Sigmoid colon (tissue), 7 donors: ENCODE measurements around the gene ARHGAP28. TPM values are rescaled to one million over a fixed set of nuclear protein-coding genes. Genes with fewer than 3 reads are reported as not detected.

Experiments used
- DNase-seq: peaks from one replicate; pipeline ENCODE4 v3.0.0-alpha.2; 2019
- H3K27ac ChIP-seq, 4 donors: fragments of 200-600 bp; sonication (generic); one replicate each; pipeline ENCODE4 v1.5.1; 2016 to 2019; ENCODE audit warnings: mild to moderate bottlenecking in 1 of 4
- H3K27me3 ChIP-seq, 3 donors: fragments of 200-600 bp; sonication (generic); one replicate each; pipeline ENCODE4 v1.5.1; 2019; ENCODE audit warnings: mild to moderate bottlenecking in 1 of 3
- H3K36me3 ChIP-seq, 4 donors: fragments of 200-600 bp; sonication (generic); one replicate each; pipeline ENCODE4 v1.5.1; 2016 to 2019
- H3K4me1 ChIP-seq, 4 donors: fragments of 200-600 bp; sonication (generic); one replicate each; pipeline ENCODE4 v1.5.1; 2017 to 2019
- H3K4me3 ChIP-seq, 4 donors: fragments of 200-600 bp; sonication (generic); one replicate each; pipeline ENCODE4 v1.5.1; 2017 to 2019; ENCODE audit warnings: mild to moderate bottlenecking in 2 of 4, moderate library complexity in 1 of 4
- H3K9me3 ChIP-seq, 4 donors: fragments of 200-600 bp in 3 of 4; sonication (generic) in 3 of 4; one replicate each; pipeline versions ENCODE4 v1.5.1 to v1.6.1; 2013 to 2019
- EP300 ChIP-seq, 4 donors: sonication (generic); formaldehyde crosslinking; IDR thresholded peaks; one replicate each; pipeline ENCODE4 v1.6.1; 2017; ENCODE audit warnings: antibody characterized with exemption in 4 of 4
- POLR2A ChIP-seq, 2 donors: fragments of 450-650 bp; IDR thresholded peaks; one replicate each; pipeline ENCODE4 v1.6.1; 2016; ENCODE audit warnings: antibody characterized with exemption in 2 of 2, mild to moderate bottlenecking in 2 of 2, moderate library complexity in 2 of 2
- POLR2AphosphoS5 ChIP-seq, 4 donors: sonication (generic); formaldehyde crosslinking; IDR thresholded peaks; one replicate each; pipeline ENCODE4 v1.6.1; 2017; ENCODE audit warnings: antibody characterized with exemption in 4 of 4
- WGBS, 2 donors: extraction: QIAGEN DNeasy Blood & Tissue Kit; methylation state at CpG; one replicate each; pipeline ENCODE4 v1.1.7; 2013; 5-methylcytosine and 5-hydroxymethylcytosine counted together
- intact Hi-C: fragments of 100-400 bp; cut with DNase I; formaldehyde crosslinking; loops from one replicate; pipeline ENCODE4 v1.15.1; 2023
- polyA plus RNA-seq, 3 donors: library from polyadenylated mRNA; stranded (reverse); fragments of 200-250 nt; gene quantifications; one replicate each; pipeline ENCODE4 v1.2.3, GENCODE V29; 2013
- total RNA-seq, 4 donors: library from RNA; depleted of rRNA; stranded (reverse); fragments of >200 nt; gene quantifications; one replicate each; pipeline ENCODE4 v1.1.0, GENCODE V29; 2016
- TF ChIP-seq, protein P1 (sequence below), 4 experiments: fragments of 450-650 bp in 3 of 4; fragments of 200-600 bp in 1 of 4; IDR thresholded peaks; one replicate each; pipeline ENCODE4 v1.5.1; 2016 to 2019; ENCODE audit warnings: antibody characterized with exemption in 4 of 4, mild to moderate bottlenecking in 3 of 4, moderate library complexity in 2 of 4
- donor health status: healthy with polysubstance abuse.
- donor health status: Bipolar disorder and iron deficiency.
- donor health status: healthy.

Gene ARHGAP28
- total and polyA plus RNA-seq, 7 donors = 0.23 to 13.2 (median 4.3) TPM

DNA sequence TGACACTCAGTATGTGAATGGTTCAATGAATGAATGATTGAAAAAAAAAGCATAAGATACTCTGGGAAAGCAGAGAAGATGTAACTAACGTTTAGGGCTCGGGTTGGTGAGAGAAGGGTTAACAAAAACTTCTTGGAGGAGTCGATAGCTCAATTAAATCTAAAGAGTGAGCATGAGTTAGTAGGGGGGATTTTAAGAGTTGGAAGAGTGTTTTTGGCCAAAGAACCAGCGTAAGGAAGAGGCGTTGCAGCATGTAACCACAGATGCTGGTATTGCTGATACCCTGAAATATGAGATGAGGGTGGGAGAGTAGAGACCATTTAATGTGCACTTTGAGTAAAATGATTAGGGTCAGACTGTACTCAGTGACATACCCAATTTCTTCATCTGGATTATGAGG, 14.5 kb downstream of the ARHGAP28 start:
- 76 to 78% methylated on average over 5 of the region's 5 CpGs for WGBS, 2 donors
- Histone ChIP-seq H3K4me3 (no peak overlapping the region), H3K27me3 (no peaks in the 10 kb centered on the region), H3K27ac (no peak overlapping the region), H3K4me1 (peaks cover 0 to 17% (median 12%) of the 10 kb centered on the region in 4 donors), H3K9me3 (no peaks in the 10 kb centered on the region), H3K36me3 (no peaks in the 10 kb centered on the region)
- intact Hi-C loops = no loop called here
- TF ChIP-seq, protein P1, sequence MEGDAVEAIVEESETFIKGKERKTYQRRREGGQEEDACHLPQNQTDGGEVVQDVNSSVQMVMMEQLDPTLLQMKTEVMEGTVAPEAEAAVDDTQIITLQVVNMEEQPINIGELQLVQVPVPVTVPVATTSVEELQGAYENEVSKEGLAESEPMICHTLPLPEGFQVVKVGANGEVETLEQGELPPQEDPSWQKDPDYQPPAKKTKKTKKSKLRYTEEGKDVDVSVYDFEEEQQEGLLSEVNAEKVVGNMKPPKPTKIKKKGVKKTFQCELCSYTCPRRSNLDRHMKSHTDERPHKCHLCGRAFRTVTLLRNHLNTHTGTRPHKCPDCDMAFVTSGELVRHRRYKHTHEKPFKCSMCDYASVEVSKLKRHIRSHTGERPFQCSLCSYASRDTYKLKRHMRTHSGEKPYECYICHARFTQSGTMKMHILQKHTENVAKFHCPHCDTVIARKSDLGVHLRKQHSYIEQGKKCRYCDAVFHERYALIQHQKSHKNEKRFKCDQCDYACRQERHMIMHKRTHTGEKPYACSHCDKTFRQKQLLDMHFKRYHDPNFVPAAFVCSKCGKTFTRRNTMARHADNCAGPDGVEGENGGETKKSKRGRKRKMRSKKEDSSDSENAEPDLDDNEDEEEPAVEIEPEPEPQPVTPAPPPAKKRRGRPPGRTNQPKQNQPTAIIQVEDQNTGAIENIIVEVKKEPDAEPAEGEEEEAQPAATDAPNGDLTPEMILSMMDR (IDR thresholded peaks at IDR 0.05) = no peak
- TF ChIP-seq EP300 (IDR thresholded peaks at IDR 0.05) (no peak), POLR2AphosphoS5 (IDR thresholded peaks at IDR 0.05) (no peak), POLR2A (IDR thresholded peaks at IDR 0.05) (no peak)
- no peak for DNase-seq

- TF ChIP-seq POLR2A (IDR thresholded peaks at IDR 0.05) = no peak
- TF ChIP-seq, protein P1 (IDR thresholded peaks at IDR 0.05) = no peak
- no peak for TF ChIP-seq EP300 (IDR thresholded peaks at IDR 0.05)
- no peak for TF ChIP-seq POLR2AphosphoS5 (IDR thresholded peaks at IDR 0.05)
- Histone ChIP-seq H3K27ac (no peak overlapping the region), H3K4me1 (peaks cover 0 to 17% (median 12%) of the 10 kb centered on the region in 4 donors), H3K27me3 (no peaks in the 10 kb centered on the region), H3K9me3 (no peaks in the 10 kb centered on the region), H3K4me3 (no peak overlapping the region), H3K36me3 (no peaks in the 10 kb centered on the region)
- DNase-seq = no peak
- WGBS, 2 donors = 84 to 88% methylated on average over 1 of the region's 1 CpG
- intact Hi-C loops = no loop called here
These were observed 15.4 kb downstream of the ARHGAP28 start for GRCh38 chr18:6744816-6745455.

GRCh38 chr18:6745504-6746031, 16.1 kb downstream of the ARHGAP28 start:
- Histone ChIP-seq H3K4me1 (peaks cover 0 to 17% (median 11%) of the 10 kb centered on the region in 4 donors), H3K27me3 (no peaks in the 10 kb centered on the region), H3K4me3 (no peak overlapping the region), H3K9me3 (peaks cover 0 to 2% (median 0%) of the 10 kb centered on the region in 4 donors), H3K27ac (no peak overlapping the region), H3K36me3 (no peaks in the 10 kb centered on the region)
- WGBS, 2 donors = 72 to 80% methylated on average over 5 of the region's 5 CpGs
- no peak for TF ChIP-seq POLR2A (IDR thresholded peaks at IDR 0.05)
- TF ChIP-seq, protein P1 (IDR thresholded peaks at IDR 0.05) = no peak
- TF ChIP-seq POLR2AphosphoS5 (IDR thresholded peaks at IDR 0.05) = no peak
- no peak for TF ChIP-seq EP300 (IDR thresholded peaks at IDR 0.05)
- intact Hi-C loops = no loop called here
- no peak for DNase-seq

DNA sequence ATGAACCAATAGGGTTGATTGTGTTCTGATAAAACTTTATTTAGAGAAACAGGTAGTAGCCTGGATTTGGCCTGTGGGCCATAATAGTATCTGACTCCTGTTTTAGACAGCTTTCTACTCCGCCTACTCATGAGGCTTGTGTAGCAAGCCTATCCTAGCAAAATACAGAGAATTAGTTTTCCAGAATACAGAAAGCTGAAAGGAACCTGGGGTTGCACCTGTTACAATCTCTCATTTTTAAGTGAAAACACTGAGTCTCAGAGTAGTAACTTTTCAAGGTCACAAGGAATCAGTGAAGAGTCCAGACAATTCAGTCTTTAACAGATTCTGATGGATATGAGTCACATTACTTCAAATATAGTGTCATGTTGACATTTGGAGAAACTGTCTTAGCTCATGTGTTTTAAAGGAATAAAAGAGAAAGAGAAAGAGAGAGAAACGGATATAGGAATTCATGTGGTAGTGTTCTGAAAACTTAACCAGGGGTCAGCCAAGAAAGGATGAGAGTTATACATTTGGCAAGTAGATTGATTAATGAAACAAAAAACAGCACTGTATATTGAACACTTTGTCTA, 17.0 kb downstream of the ARHGAP28 start:
- Histone ChIP-seq H3K36me3 (no peaks in the 10 kb centered on the region), H3K27ac (no peak overlapping the region), H3K27me3 (no peaks in the 10 kb centered on the region), H3K4me1 (peaks cover 0 to 12% (median 9%) of the 10 kb centered on the region in 4 donors), H3K4me3 (no peak overlapping the region), H3K9me3 (peaks cover 0 to 2% (median 0%) of the 10 kb centered on the region in 4 donors)
- no peak for TF ChIP-seq EP300 (IDR thresholded peaks at IDR 0.05)
- TF ChIP-seq POLR2AphosphoS5 (IDR thresholded peaks at IDR 0.05) = no peak
- no peak for TF ChIP-seq POLR2A (IDR thresholded peaks at IDR 0.05)
- TF ChIP-seq, protein P1 (IDR thresholded peaks at IDR 0.05) = no peak
- intact Hi-C loops = no loop called here
- no peak for DNase-seq
- WGBS, 2 donors = 80 to 85% methylated on average over 2 of the region's 2 CpGs
